Thyroid gland (tissue), 4 donors: Measurements from ENCODE around the gene GRB7.

Experiments used
- CTCF ChIP-seq, 6 experiments: fragments of 200-600 bp in 3 of 6; fragments of 450-650 bp in 3 of 6; sonication (generic) in 3 of 6; IDR thresholded peaks; one replicate each; pipeline ENCODE4 v1.5.1; 2016 to 2019; ENCODE audit warnings: antibody characterized with exemption in 6 of 6, mild to moderate bottlenecking in 2 of 6, inconsistent platforms in 1 of 6, moderate library complexity in 1 of 6
- POLR2A ChIP-seq, 2 donors: fragments of 450-650 bp; IDR thresholded peaks; one replicate each; pipeline ENCODE4 v1.6.1; 2017; ENCODE audit warnings: antibody characterized with exemption in 2 of 2, mild to moderate bottlenecking in 2 of 2, moderate library complexity in 1 of 2

GRCh38 chr17:39756380-39757079 is 18.8 kb downstream of the GRB7 start:
- no peak for TF ChIP-seq CTCF (IDR thresholded peaks at IDR 0.05)
- TF ChIP-seq POLR2A (IDR thresholded peaks at IDR 0.05) = no peak
